ENCODE measurements around the gene TBX18. TPM values are rescaled to one million over a fixed set of nuclear protein-coding genes. Genes with fewer than 3 reads are reported as not detected.
A peak's percentile ranks its signal among the peaks of the same experiment; 100 is the strongest.

The TBX18 gene
- total RNA-seq, 1 donor: under 0.01 TPM

DNA sequence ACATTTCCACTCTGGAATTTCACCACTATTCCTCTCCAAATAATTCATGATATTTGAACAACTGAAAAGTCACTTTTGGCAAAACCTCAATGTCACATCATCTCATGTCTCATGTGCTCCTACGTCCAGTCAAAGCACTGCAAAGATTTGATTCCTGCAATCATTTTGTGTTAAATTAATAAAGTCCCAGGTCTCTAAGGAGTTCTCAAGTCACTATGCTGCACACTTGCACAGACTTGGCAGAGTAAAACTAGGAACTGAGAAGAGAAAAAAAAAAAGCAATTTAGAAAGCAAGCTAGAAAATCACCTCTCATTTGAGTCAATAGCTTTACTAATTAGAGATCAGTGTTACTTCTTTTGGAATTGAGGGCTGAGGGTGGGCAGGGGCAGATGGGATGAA lies 11.2 kb downstream of the TBX18 start:
- no peak for DNase-seq (ENCODE audit: low read depth in 2 of 3, low spot score in 2 of 3)

DNA sequence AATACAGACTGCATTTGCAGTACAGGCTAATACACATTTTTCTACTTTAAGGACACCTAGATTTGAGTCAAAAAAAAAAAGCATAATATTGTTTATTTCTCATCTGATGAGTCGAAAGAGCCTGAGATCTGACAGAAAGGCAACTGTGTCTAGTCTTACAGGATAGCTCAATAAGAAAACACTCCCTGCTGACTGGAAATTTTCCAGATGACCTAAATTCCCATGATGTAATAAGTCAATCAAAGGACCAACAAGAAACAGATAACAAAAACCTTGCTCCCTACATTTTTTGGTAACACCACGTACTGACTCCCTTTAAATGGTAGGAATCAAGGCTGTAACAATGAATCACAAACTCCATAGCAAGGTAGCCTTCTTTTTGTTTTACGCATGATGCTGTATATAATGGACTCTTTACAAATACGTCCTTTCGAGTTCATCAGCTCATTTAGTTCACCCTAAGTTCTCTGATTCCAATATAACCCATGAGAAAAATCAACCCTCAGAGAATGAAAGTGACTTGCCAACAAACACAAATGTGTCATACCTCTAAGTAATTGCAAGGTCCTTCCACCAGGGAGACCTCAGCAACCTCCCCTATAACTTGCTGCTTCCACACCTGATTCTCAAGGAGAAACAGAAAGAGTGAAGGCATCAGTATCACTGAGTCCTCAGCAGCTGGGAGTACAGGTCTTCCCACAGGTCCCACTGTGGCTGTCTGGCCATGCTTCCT lies 12.1 kb downstream of the TBX18 start:
- no peak for DNase-seq (ENCODE audit: low read depth in 2 of 3, low spot score in 2 of 3)

DNA sequence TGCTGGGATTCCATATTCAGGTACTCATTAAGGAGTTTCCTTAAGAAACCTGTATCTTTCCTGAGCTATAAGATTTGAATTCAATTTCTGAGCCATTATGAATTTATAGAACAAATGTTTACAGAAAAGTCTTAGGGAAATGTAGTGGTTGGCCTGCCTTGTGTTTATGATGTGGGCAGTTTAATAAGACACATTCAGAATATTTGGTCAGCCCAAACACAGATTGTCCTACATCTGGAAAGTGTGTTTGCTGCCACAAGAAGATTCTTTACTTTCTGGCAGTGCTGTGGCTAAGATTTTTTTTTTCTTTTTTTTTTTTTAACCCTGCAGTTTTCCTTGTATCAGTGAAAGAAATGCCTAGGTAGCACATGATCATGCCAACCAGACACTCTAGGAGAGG lies 15.2 kb downstream of the TBX18 start:
- DNase-seq (ENCODE audit: low read depth in 2 of 3, low spot score in 2 of 3): no peak

DNA sequence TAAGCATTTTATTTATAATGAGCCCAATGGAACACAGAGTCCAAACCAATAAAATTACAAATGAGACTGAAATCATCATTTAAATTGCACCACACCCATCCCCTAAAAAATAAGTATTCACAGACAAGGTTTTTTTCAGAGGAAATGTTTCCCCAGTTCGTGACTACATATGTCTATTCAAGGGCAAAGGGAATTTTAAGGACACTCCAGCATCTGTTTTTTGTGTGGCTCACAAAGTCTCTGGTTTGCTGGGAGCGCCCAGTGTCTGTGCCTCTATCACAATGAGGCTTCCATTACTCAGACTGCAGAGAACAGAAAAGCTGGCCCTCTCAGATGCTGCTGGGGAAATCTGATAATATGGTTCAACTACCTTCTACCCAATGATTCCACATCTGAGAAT lies 16.0 kb downstream of the TBX18 start:
- no peak for DNase-seq (ENCODE audit: low read depth in 2 of 3, low spot score in 2 of 3)

DNA sequence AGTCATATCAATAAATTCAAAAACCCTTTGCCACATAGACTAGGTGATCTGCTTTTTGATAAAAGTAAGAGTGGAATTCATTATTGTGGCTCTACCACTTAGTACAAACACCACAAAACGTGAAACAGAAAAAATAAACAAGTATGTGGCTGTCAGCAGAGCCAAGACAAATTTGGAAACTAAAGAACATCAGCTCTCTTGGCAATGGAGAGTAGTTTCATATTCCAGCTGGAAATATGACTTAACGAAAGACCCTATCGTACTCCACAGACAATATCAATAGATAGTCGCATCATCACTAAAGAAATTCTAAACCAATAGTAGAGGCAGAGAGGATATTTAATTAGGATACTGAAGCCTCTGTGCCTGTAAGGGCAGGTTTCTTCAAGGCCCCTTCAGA lies 20.8 kb downstream of the TBX18 start:
- no peak for DNase-seq (ENCODE audit: low read depth in 2 of 3, low spot score in 2 of 3)

DNA sequence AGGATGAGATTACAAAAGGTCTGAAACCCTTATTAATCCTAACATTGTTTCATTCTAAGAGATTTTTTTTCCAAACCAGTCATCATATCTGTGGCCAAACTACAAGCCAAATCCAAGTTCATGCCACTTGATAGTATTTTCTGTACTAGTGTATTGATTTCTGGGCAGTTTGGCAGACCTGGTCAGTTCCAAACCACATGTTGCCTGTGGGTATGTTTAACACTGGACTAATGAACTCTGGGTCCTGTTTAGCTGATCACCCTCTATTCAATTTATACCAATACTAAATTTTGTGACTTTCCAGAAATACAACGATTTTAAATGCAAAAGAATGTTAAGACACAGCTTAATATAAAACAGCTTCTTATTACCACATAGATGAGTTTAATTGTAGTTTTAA lies 24.0 kb downstream of the TBX18 start:
- DNase-seq (ENCODE audit: low read depth in 2 of 3, low spot score in 2 of 3): no peak

DNA sequence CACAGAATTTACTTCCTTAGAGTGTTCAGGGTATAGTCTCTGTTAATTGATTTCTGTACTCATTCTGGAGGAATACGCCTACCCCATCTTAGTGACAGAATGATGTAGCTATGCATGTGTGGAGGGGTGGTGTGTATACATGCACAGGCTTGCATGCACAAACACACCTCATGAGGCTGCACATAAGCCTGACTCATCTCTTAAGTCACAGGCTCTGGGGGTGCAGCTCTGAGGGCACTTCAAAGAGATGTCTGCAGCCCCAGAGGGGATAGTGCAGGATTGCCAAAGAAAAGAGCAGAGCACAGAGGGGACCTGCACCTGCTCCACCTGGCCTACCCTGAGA lies 24.6 kb downstream of the TBX18 start:
- DNase-seq (ENCODE audit: low read depth in 2 of 3, low spot score in 2 of 3): no peak

DNA sequence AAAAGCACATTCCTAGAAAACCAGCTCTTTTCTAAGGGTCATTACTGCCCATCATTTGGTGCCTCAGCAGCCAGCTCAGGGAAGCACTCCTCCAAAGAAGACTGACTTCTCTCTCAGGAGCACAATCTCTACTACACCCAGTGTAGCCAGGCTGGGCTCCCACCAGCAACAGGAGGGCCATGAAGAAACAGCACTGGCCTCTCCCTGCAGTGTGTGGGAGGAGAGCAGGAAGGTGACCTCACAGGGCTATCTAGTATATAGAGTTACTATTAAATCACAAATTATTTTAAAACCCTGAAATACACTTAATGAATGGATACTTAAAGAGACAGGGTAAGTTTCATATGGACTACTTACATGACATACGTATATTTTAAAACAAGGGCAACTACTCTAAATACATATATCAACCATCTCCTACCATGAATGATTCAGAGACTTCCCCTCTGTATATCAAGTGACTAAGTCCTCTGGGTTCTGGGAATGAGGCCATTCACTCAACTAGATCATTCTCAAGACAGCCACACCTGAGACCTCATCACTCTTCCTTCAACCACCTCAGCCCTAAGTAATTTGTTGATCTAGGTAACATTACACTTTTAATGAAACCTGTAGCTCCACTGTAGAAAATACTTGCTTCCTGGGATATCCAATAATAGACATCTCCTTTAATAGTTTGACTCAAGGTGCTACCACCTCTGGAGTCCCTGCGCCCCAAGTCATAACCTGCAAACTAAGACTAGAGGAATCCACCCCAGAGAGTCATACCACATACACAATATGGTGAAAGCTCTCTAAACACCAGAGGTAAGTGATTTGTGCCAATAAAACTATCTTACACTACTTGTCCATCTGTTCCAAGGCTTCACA lies 25.2 kb downstream of the TBX18 start:
- no peak for DNase-seq (ENCODE audit: low read depth in 2 of 3, low spot score in 2 of 3)

DNA sequence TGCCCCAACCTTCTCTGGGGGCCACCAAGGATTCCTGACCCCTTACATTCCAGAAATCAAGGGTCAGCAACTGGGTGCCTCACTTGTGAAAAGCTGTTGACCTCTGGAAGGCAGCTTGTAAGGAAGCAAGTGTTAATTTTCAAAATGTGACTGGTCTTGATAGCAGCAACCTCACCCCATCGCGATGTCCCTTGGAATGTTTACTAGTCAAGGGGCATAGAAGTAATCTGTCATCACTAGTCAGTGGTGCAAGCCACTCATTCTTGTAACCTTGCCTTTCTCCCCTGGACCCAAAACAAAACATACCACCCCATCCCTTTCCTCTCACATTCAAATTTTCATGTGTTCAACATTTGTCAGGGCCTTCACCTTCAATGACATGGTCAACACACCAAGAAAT lies 30.5 kb downstream of the TBX18 start:
- no peak for DNase-seq (ENCODE audit: low read depth in 2 of 3, low spot score in 2 of 3)

DNA sequence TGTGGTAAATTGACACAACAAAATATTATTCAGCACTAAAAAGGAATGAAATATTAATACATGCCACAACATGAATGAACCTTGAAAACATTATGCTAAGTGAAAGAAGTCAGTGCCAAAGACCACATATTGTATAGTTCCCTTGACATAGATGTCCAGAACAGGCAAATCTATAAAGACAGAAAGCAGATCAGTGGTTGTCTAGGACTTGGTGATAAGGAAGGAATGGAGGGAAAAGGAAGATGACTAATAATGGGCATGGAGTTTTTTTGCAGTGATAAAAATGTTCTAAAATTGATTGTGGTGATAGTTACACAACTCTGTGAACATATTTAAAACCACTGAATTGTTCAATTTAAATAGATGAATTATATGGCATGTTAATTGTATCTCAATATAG lies 32.5 kb downstream of the TBX18 start:
- DNase-seq (ENCODE audit: low read depth in 2 of 3, low spot score in 2 of 3): no peak

DNA sequence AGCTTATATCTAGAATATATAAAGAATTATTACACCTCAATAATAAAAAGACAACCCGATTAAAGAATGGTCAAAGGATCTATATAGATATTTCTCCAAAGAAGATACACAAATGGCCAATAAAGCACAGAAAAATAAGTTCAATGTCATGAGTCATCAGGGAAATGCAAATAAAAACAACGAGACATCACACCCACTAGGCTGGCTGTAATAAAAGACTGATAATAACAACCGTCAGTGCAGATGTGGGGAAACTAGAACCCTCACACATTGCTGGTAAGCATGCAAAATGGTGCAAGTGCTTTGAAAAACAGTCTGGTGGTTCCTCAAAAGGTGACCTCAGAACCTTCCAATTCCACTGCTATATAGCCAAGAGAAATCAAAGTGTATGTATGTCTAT lies 33.0 kb downstream of the TBX18 start:
- DNase-seq (ENCODE audit: low read depth in 2 of 3, low spot score in 2 of 3): no peak

DNA sequence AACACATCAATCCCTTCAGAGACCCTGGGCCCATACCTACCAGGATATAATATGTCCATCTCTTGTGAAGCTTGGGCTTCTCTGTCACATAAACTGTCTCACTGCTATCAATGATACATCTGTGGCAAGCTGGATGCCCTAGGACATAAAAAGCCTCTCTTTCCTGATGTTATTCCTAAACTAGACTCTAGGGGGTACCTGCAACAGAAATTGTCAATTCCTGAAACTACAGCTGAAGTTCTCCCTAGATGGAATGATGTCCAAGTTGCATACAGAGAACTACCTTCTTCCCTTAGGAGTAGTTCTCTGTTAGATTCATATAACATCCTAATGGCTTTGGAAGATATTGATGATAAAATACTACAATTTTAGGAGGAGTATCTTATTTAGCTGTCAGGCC lies 35.8 kb downstream of the TBX18 start:
- peak in 1 of 3 donors; percentile 0 for DNase-seq (ENCODE audit: low read depth in 2 of 3, low spot score in 2 of 3)

DNA sequence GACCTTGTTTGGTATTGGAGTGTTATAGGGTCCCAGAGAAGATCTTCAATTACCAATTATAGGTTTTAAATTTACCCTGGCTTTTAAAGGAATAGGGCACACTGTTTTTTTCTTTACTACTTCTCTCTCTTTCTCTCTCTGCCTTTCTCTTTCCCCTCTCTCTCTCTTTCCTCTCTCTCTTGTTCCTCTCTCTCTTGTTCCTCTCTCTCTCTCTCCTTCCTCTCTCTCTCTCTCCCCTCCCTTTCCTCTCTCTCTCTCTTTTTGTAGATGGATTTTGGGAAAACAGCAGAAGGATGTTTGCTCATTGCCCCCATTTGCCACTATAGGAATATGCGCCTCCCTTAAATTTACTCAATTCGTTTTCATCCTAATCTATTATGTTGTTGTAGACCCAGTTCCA lies 45.2 kb downstream of the TBX18 start:
- no peak for DNase-seq (ENCODE audit: low read depth in 2 of 3, low spot score in 2 of 3)

DNA sequence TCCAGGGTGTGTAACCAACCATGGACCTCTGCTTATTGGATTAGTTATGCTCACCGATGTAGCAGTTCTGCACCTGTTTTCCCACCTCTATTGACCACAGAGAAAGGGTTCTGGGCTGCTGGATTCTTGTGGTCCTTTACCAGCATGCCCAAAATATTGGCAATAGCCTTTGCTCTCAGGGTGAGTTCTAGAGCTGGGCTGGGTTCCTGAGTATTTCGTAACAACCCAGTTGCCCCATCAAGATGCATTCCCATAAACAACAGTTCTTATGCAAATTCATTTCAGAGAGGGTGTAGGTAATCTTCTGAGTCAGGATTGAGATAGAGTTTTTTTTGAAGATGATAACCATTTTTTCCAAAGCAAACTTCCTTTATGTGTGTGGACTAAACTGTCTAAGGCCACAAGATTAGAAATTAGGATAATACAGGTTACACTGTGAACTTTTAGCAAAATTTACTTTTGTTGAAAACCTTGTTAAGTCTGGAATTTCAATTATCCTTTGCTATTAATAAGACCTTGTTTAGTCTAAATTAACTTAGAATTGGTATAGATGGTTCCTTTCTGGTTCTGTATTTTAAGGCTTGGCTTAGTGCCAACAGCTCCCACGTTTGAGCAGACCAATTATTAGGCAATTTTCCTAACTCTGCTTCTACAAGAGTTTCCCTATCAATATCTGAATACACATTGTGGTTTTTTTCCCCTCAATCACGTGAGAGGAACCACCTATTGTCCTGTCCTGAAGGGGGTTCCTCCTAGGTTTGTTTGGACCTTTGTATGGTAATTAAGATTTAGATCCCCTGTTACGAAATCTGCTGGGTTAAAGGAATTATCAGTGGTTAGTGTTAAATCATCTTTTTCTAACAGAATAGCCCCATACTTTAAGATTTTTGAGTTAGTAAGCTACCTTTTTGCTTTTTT lies 46.1 kb downstream of the TBX18 start:
- no peak for DNase-seq (ENCODE audit: low read depth in 2 of 3, low spot score in 2 of 3)

DNA sequence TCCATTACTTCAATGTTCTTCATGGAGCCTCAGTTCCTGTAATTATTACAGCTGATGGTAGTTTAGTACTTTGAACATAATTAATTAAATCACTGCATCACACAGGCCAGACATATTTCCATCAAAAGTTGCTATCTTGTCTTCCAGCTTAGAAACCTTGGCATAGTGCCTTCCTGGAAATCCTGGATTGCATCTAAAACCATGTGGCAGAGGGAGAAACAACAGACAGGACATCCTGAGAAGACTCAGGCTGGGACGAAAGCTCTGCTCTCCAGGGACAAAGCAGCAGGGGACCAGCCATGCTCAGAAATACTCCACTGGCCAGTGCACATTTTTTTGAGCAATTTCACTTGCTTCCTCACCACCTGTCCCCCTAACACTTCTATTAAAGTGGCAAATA lies 55.3 kb downstream of the TBX18 start:
- DNase-seq (ENCODE audit: low read depth in 2 of 3, low spot score in 2 of 3): no peak

DNA sequence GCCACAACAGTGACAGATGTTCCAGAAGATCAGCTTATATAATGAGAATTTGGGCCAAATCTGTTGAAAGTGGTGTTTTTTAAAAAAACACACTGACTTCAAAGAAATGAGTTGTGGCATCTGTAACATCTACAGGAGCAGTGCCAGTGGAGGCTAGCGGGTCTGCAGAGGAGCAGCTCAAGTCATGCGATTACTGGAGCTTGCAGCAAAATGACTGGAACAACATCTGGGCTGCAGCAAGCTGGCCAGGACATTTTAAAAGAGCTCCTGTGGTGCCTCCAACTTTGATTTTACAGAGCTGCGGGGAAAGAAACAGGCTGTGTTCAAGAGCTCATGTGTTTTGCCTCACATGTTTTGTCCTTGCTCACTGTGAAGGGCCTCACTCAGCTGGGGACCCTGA lies 57.2 kb downstream of the TBX18 start:
- DNase-seq (ENCODE audit: low read depth in 2 of 3, low spot score in 2 of 3): no peak

DNA sequence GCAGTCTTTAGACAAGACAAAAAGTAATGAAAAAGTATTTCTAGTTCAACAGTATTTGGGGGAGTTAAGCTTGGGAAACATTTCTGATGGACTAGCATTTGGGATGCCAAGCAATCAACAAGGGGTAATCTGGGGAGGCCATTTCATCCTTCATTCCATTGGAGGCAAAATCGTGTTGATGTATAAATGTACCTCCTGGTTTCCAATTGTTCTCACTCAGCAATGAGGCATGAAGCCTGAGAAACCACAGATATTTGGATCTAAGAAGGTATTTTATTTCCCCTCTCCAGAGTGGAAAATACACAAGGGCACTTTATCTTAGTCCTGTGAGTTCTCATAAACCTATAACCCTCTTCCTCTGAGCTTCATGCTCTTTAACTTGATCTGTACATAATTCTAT lies 68.2 kb downstream of the TBX18 start:
- no peak for DNase-seq (ENCODE audit: low read depth in 2 of 3, low spot score in 2 of 3)

DNA sequence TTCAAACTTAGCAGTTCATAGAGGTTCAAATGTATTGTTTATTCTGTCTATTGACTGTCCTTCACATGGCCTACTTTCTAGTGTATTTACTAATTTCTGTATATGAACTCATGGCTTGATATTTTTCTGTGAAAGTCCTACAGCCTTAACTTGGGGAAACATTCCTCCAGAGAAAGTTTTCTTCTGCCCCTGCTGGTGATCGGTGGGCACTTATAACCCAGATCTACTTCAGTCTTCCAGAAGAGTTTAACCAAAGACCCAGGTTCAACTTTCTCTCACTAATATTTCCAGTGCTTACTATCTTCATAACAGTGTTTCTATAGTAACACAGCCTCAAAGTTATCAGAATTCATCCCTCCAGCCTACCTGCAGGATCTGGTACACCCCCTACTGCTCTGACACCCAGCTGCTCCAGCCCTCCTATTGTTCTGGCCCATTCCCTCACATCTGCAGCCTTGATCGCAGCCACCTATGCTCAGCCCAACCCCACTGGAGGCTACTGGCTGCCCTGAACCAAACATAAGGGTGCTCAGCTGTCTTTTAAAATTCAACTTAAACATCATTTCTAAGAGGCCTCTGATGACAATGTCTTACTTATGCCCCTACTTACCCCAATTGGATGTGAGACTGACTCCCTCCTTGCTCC lies 72.3 kb downstream of the TBX18 start:
- DNase-seq (ENCODE audit: low read depth in 2 of 3, low spot score in 2 of 3): no peak

DNA sequence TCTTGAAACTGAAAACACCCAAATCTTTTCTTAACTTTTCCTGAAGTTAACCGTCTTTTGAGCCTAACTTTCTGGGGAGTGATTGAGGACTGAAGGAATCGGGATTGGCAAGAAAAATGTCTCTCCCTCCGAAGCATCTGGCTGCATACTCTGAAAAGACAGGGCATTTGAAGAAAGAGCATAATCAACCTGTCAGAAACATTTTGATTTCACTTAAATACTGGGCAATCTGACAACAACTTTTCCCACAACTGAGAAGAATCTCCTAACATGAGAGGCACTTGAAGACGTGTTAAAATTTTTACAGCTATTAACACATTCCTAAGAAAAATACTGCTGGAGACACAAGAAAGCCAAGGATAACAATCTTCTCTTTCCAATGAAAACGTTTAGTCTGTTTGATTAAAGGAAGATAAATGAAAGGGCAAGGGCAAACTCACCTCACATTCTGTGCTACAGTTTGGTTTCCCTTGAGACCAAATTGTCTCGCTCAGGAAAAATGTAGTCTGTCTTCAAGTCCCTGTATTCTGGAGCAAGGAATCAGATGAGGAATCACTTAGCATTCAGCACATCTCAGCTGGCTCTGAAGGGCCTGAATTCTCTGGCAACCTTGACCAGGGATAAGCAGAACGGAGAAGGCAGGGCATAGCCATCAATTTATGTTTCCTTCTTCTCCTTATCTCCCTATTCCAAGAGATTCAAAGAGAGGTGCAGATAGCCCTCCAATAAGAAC lies 76.1 kb downstream of the TBX18 start:
- DNase-seq (ENCODE audit: low read depth in 2 of 3, low spot score in 2 of 3): no peak

DNA sequence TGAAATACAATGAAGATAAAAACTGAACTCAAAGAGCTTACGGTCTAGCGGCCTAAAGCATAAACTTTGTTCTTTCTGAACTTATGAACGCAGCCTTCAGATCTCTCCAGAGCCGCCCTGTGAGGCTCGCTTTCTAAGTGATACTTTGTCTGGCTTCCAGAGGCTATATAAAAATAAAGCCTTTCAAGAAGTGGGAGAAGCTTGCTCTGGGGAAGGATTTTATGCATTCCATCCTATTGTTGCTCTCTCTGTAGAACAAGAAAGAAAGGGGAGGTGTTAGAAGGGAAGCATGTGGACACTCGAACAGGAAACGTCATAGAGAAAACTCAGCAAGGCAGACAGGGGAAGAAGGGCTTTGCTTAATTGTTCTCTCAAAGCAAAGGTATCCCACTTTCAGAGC lies 77.0 kb downstream of the TBX18 start:
- DNase-seq (ENCODE audit: low read depth in 2 of 3, low spot score in 2 of 3): no peak

Data from hematopoietic multipotent progenitor cell (in vitro differentiated cells).